NCI-H2196 treated with DMSO at 0.1 percent for 48 hours (cell line): Measurements from ENCODE around the gene KCNIP4.

ENCODE experiments used
- DNase-seq: peaks from one replicate; lab custom pipeline; 2025; ENCODE audit not compliant: unreplicated experiment; lab: John Stamatoyannopoulos, UW

The KCNIP4 gene

DNA sequence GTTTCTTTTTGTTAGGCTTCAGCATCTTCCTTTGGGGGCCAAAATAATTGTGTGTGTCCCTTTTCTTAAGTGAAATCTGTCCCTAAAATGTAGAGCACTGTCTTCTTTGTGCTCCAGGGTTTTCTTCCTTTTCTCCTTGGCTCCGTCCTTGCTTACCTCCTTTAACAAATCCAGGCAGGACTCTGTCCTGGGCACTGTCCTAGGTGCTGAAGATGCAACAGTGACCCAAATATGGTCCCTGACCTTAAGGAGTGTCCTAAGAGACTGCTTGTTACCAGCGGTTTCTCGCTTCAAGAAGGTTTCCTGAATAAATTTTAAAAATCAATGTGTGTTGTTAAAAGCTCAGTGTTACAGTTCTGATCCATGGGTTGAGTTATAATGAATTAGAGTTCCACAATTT, 471.8 kb downstream of the KCNIP4 start:
- no peak for DNase-seq

DNA sequence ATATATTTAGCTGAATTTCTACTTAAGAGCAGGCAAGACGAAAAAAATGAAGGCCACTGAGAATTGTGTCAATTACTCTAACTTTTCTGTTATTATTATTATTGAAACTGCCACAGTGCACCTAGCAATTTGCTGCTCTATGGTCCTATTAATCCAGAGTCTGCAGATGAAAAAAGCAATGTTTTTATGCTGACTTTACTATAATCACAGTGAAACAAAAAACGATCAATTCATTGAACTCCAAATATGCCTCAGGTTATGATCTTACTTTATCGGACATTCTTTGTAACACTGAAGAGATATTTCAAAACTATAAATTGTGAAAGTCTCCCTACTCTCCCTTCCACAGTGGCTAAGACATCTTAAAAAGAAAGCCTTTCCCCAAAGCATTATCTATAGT, 474.4 kb downstream of the KCNIP4 start:
- no peak for DNase-seq

- DNase-seq = no peak
Observed at GRCh38 chr4:21470535-21470934, 478.0 kb downstream of the KCNIP4 start.

GRCh38 chr4:21469438-21470300, 478.9 kb downstream of the KCNIP4 start:
- DNase-seq = no peak

DNA sequence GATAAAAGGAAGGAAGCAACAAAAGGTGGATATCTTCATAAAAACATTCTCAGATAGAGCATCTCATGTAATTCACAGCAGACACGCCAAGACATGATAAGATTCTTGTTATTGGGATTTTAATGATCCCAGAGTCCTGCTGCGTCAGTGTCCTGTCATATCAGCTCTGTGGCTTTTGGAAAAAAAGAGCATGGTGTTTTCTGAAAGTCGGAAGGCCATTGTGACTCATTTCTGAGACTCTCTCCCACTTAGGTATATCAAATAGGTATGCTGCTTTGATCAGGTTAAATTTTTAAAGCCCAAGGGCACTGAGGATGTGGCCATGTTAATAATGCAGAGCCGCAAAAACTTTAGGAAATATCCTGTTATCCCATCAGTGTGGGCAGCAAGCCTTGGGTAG, 481.0 kb downstream of the KCNIP4 start:
- DNase-seq = no peak

DNA sequence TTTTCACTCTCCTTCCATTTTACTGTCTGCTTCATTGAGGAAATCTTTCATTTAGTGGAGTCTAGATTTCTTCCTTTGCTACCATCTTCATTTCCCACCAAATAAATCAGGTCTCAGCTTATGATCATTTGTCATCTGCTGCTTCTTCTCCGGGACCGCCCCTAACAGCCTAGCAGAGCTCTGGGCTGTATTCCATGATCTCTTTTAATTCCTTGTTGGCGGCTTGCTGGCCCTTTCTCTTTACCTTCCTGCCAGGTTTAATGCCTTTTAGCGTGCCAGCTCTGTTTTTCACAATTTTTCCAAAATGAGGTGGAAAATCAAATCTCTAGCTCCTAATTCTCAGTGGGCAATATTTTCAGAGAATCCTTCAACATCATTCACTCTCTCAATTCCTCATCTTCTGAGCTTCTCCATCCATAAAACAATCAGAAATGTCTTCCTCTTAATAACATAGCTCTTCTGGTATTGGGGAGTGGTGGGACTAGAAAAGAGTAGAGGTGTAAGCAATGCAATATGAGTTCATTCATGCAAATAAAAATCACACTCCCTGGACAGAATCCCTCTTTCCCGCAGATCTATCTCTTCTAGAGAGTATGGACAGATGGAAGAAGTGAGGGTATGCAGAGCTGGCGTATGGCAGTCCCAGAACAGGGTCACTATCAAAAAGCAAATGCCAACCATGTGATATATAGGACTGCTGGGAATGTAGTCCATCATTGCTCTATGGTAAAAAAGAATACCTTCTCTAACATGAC, 491.3 kb downstream of the KCNIP4 start:
- no peak for DNase-seq

DNA sequence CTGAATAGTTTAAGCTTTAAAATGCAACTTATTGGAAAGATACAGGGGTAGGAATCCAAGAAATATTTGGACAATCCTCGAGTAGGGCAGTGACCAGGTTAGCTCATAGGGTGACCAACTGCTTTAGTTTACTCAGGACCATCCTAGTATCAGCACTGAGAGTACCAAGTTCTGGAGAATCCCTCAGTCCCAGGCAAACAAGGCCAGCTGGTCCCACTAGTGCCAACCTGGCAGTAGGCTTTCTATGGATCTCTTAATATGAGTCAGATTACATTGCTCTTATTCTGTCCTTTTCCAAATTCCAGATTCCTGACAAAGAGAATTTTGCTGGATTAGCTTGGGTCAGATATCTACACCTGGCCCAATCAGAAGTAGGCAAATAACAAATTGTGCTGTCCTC, 493.7 kb downstream of the KCNIP4 start:
- no peak for DNase-seq

GRCh38 chr4:21454201-21454600, 494.4 kb downstream of the KCNIP4 start:
- no peak for DNase-seq

GRCh38 chr4:21452931-21453330, 495.6 kb downstream of the KCNIP4 start:
- DNase-seq = no peak

DNA sequence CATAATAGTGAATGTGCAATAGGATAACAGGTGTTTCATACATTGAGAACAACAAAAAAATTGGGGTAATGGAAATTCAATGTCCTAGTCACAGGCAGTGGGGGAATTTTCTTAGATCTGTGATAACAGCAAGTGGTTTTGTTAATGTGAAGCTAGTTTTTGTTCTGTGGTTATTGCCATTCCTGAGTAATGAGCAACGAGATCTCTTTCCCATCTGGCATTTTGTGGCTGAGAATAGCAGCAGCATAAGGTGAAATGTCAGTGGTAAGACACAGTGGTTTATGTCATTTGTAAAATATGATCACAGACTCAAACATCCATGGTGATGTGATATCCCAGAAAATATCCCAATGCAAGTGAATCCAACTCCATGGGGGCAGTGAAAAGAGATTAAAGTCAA, 497.5 kb downstream of the KCNIP4 start:
- no peak for DNase-seq

DNA sequence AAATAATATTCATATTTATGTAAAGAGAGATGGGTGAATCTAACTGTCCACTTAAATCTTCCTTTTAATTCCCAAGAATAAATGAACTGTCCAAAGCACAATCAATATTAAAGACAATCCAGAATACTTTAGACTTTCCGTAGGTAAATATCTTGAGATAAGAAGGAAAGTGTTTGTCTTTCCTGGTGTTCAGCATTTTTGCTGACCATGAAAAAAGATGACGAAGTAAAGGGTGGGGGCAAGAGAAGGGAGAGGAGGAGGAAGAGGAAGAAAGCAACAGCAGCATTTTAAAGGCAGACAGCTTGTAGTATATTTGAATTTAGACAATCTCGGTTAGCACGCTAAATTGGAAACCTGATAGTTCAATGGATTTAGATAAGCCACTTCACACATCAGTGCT, 498.2 kb downstream of the KCNIP4 start:
- no peak for DNase-seq

DNA sequence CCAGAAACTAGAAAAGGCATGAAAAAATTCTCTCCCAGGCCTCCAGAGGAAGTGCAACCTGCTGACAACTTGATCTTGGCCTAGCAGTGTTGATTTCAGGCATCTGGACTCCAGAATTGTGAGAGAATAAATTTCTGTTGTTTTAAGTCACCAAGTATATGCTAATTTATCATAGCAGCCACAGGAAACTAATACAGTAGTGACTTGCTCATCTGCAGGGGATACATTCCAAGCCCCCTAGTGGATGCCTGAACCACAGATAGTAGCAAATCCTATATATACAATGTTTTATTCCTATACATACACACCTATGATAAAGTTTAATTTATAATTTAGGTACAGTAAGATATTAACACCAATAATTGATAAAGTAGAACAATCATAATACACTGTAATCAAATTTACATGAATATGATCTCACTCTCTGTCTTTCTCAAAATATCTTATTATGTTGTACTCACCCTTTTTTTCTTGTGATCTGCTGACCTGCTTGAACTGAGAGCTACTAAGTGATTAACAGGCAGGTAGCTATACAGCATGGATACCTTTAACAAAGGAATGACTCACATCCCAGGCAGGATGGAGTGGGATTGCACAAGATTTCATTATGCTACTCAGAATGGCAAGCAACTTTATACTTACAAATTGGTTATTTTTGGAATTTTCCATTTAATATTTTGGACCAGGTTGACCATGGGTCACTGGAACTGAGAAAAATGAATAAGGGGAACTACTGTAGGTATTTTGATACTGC, 501.1 kb downstream of the KCNIP4 start:
- no peak for DNase-seq

- DNase-seq = no peak
Observed at GRCh38 chr4:21420166-21420565, 528.4 kb downstream of the KCNIP4 start.

DNA sequence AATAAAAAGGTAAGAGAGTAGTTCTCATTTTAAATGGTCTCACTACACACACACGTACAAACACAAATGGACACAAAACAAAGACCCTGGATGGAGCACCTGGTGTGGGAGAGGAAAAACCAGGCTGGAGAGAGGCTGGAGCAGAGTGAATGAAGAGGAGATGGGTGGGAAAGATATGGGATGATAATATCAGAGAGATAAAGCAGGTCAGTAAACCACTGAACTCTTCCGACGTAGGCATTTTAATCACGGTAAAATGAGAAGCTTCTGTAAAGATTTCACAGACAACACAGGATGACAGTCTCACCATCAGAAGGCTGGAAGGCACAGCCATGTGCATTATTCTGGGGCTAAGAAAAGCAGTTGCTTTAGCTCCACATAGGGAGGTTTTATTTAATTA, 532.8 kb downstream of the KCNIP4 start:
- DNase-seq = no peak

GRCh38 chr4:21413807-21414370, 534.7 kb downstream of the KCNIP4 start:
- DNase-seq = no peak

DNA sequence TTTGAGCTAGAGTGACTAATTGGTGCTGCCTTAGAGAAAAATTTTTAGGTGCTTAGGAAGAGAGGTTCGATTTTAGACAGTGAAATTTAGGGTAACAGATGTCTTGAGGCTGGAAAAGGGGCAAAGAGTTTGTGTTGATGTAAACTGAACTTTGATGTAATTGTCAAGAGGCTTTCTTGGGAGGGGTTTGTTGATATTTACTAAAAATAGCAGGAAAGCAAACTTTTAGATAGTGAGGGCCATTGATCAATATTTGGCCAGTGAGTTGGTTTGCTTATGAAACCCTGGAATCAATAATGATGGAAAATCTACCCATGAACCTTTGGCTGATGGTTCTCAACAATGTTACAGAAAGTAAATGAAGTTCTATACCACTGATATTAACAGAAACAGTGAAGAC, 537.5 kb downstream of the KCNIP4 start:
- DNase-seq = no peak

DNA sequence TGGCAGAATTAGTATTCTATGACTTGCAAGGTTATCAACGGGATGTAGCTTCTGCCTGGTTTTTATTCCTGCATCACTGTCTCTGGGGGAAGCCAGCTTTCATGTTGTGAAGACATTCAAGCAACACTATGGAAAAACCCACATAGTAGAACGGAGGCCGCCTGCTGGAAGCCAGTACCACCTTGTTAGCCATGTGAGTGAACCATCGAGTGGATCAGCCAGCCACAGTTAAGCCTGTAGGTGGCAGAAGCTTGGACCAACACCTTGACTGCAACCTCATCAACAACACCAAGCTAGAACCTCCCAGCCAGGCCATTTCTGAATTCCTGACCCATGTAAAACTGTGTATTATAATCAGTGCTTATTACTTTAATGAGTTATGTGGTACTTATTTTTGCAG, 538.2 kb downstream of the KCNIP4 start:
- no peak for DNase-seq

DNA sequence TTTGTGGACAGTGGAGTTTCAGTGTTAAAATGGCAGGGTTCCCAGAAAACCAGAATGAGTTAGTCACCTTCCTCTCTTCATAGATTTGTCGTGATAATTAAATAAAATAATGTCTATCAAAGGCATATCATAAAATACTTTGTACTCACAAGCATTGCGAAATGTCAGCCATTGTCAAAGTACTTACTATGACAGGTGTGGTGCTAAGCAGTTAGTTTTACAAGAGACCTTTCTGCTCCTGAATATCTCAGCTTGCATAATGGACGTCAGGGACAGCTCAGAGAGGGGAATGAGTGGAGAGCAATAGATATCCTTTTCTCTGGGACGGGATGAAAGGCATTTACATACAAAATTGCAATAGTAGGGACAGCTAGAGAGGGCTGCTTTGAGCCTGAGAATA, 560.9 kb downstream of the KCNIP4 start:
- no peak for DNase-seq

DNA sequence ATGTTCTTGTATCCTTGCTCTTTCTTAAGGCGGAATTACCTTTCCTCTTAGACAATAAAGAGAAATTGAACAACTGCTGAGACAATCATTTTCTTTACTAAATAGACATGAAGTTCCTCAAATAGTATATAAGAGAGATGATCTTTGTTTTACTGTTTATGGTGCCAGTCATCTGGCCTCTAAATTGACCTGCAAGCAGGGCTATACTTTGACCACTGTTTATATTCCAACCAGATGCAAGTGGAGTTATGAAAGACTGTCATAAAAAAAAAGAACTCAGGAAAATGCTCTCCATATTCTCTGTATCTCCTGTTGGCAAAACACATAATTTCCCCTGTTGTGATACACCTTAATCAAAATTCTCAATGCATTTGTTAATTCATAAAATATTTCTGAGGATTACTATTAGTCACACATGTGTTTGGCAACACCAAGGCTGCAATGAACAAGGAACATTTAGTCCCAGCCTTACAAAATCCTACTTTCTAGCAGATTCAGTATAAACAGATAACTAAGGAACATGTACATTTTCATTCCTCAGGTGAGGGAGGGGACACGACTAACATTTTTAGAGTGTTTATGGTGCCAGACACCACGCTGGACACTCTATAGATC, 562.3 kb downstream of the KCNIP4 start:
- DNase-seq = no peak

GRCh38 chr4:21385706-21386105, 562.9 kb downstream of the KCNIP4 start:
- no peak for DNase-seq

DNA sequence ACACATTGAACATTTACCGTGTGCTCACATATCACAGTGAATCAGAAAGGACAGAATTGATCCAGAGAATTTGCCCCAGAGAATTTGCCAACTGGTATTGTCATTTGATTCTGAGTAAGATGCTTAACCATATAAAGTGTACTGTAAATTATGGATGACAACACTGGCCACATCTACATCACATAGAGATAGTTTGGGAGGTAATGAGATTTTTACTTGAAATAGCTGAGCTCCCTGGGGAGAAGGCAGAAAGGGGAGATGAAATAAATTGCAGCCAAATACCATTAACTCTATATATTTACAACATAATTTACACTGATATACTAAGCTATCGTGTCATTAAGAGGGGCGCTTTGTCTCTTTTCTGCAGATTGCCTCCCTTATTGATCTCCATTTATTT, 564.0 kb downstream of the KCNIP4 start:
- DNase-seq = no peak
